GM18909 (cell line): ENCODE measurements around the gene MCM5.
"Not testable (repeated sequence)": the region's sequence is repeated elsewhere in the genome, so short reads cannot be mapped to it uniquely, and the experiment has no call there.

ENCODE experiments used
- ATAC-seq: cut with Tn5 transposase; IDR thresholded peaks from one replicate; pipeline ENCODE4 v1.9.1; 2021; ENCODE audit warnings: mild to moderate bottlenecking; ENCODE audit not compliant: unreplicated experiment, poor library complexity

Gene MCM5

GRCh38 chr22:35425971-35426800 lies 26.2 kb downstream of the MCM5 start:
- ATAC-seq = no peak

- no peak for ATAC-seq
Measured at GRCh38 chr22:35426801-35427140, 26.8 kb downstream of the MCM5 start.

- no peak for ATAC-seq
Measured at GRCh38 chr22:35430897-35431322, 31.0 kb downstream of the MCM5 start.

GRCh38 chr22:35431483-35432227 lies 31.7 kb downstream of the MCM5 start:
- no peak for ATAC-seq

GRCh38 chr22:35432228-35432905 lies 32.4 kb downstream of the MCM5 start:
- ATAC-seq = no peak

GRCh38 chr22:35434061-35434710 lies 34.2 kb downstream of the MCM5 start:
- no peak for ATAC-seq

- ATAC-seq = no peak
Measured at GRCh38 chr22:35435201-35435740, 35.3 kb downstream of the MCM5 start.

- no peak for ATAC-seq
Measured at GRCh38 chr22:35436421-35436820, 36.5 kb downstream of the MCM5 start.

- ATAC-seq = no peak
Measured at GRCh38 chr22:35437049-35437448, 37.1 kb downstream of the MCM5 start.

GRCh38 chr22:35438673-35439364 lies 38.9 kb downstream of the MCM5 start:
- ATAC-seq = not testable (repeated sequence)

GRCh38 chr22:35439365-35439717 lies 39.4 kb downstream of the MCM5 start:
- ATAC-seq = no peak

GRCh38 chr22:35440129-35440528 lies 40.2 kb downstream of the MCM5 start:
- ATAC-seq = no peak

GRCh38 chr22:35441489-35442100 lies 41.7 kb downstream of the MCM5 start:
- ATAC-seq = no peak

GRCh38 chr22:35442471-35442870 lies 42.5 kb downstream of the MCM5 start:
- ATAC-seq = no peak

GRCh38 chr22:35443338-35443737 lies 43.4 kb downstream of the MCM5 start:
- no peak for ATAC-seq

- ATAC-seq = no peak
Measured at GRCh38 chr22:35443790-35444684, 44.1 kb downstream of the MCM5 start.

- ATAC-seq = no peak
Measured at GRCh38 chr22:35444685-35445399, 44.9 kb downstream of the MCM5 start.

- ATAC-seq = no peak
Measured at GRCh38 chr22:35445933-35446332, 46.0 kb downstream of the MCM5 start.
